Spinal cord (tissue), 10 donors: ENCODE data around the gene LIG1. TPM values are rescaled to one million over a fixed set of nuclear protein-coding genes. Genes with fewer than 3 reads are reported as not detected.
A peak's percentile ranks its signal among the peaks of the same experiment; 100 is the strongest.
"Not testable (repeated sequence)": the region's sequence is repeated elsewhere in the genome, so short reads cannot be mapped to it uniquely, and the experiment has no call there.

ENCODE experiments used
- DNase-seq, 6 donors: peaks; one replicate each; pipeline versions ENCODE4 v3.0.0 to v3.0.0-alpha.2; 2013 to 2015; ENCODE audit warnings: low spot score in 6 of 6, low read depth in 4 of 6
- H3K27ac ChIP-seq: one replicate; pipeline ENCODE4 v1.5.1; 2013; ENCODE audit warnings: low read depth, low read length, control low read depth
- H3K27me3 ChIP-seq: one replicate; pipeline ENCODE4 v1.6.1; 2013; ENCODE audit warnings: low read length; ENCODE audit not compliant: control insufficient read depth, insufficient read depth
- H3K36me3 ChIP-seq: one replicate; pipeline ENCODE4 v1.6.1; 2013; ENCODE audit warnings: low read length; ENCODE audit not compliant: control insufficient read depth, insufficient read depth
- H3K4me1 ChIP-seq: one replicate; pipeline ENCODE4 v1.6.1; 2013; ENCODE audit warnings: low read length; ENCODE audit not compliant: control insufficient read depth, insufficient read depth
- H3K4me3 ChIP-seq: one replicate; pipeline ENCODE4 v1.5.1; 2013; ENCODE audit warnings: low read depth, low read length, control low read depth
- H3K9me3 ChIP-seq: one replicate; pipeline ENCODE4 v1.6.1; 2013; ENCODE audit warnings: low read length; ENCODE audit not compliant: control insufficient read depth, insufficient read depth
- WGBS: methylation state at CpG from one replicate; pipeline ENCODE4 v1.1.5; 2013; ENCODE audit warnings: missing lambda C conversion rate; ENCODE audit not compliant: insufficient coverage; 5-methylcytosine and 5-hydroxymethylcytosine counted together
- polyA plus RNA-seq, 2 donors: library from polyadenylated mRNA; unstranded; fragments of 120-200 nt; gene quantifications; one replicate each; pipeline ENCODE4 v1.2.1, GENCODE V29; 2013; ENCODE audit not compliant: insufficient read length in 2 of 2
- total RNA-seq, 2 donors: library from RNA; depleted of rRNA in 1 of 2; stranded (reverse); fragments of 120-200 nt in 1 of 2; fragments of >200 nt in 1 of 2; gene quantifications; one replicate each; pipeline versions ENCODE4 v1.2.3 to v1.2.4, GENCODE V29; 2013 to 2014
- donor health status: healthy.

The LIG1 gene
- total and polyA plus RNA-seq, 4 donors: 21.7 to 75.7 (median 51.2) TPM

DNA sequence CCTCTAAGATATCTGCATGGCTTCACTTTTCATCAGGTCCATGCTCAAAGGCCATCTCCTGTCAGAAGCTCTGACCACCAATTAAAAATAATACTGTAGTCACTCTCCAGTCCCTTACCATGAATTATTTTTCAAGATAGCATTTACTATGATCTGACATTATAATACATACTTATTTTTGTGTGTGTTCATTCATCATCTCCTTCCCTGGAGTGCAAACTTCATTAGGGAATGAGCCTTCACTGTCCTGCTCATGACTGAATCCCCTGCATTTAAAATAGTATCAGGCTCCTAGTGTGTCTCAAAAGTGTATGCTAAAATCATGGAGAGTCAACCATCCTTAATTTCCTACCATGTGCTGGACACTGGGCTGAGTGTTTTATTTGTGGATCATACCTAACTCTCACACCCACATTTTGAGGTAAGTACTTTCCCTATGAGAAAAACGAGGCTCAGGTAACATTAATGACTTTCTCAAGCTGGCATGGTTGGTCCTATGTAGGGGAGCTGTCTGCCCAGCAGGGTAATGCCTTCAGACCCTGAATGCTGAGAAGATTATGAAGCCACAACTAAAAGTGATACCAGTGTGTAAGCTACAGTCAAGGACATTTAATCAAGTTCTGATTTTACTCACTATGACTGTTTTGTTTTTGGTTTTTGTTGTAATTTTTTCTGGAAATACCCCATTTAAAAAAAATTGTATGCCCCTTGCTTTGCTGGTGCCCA, 75.9 kb downstream of the LIG1 start:
- Histone ChIP-seq H3K36me3 (peaks cover 12% of the 10 kb centered on the region), H3K9me3 (no peaks in the 10 kb centered on the region)
- no CpG with 5 or more reads among the region's 1 CpG for WGBS

DNA sequence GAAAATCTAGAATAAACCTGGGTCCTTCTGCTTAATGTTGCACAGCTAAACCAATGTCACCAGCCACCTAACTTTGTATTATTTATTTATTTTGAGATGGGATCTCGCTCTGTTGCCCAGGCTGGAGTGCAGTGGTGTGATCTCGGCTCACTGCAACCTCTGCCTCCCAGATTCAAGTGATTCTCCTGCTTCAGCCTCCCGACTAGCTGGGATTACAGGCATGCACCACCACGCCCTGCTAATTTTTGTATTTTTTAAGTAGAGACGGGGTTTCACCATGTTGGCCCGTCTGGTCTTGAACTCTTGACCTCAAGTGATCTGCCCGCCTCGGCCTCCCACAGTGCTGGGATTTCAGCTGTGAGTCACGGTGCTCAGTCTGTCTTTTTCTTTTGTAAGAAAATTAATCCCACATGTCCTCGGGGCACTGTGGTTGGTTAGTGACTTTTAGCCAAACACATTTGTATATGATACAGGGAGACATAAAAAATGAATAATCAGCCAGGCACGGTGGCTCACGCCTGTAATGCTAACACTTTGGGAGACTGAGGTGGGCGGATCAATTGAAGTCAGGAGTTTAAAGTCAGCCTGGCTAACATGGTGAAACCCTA, 78.9 kb downstream of the LIG1 start:
- not testable (repeated sequence) for H3K4me3 ChIP-seq, H3K4me1 ChIP-seq, H3K9me3 ChIP-seq, DNase-seq, H3K36me3 ChIP-seq, H3K27ac ChIP-seq, H3K27me3 ChIP-seq
- 68% methylated on average over 5 of the region's 13 CpGs for WGBS

More for the DNA sequence above, 75.9 kb downstream of the LIG1 start:
- no peak for DNase-seq
- H3K4me1 ChIP-seq: no peaks in the 10 kb centered on the region
- no peak overlapping the region for H3K4me3 ChIP-seq
- H3K27me3 ChIP-seq: no peaks in the 10 kb centered on the region
- H3K27ac ChIP-seq: no peak overlapping the region

DNA sequence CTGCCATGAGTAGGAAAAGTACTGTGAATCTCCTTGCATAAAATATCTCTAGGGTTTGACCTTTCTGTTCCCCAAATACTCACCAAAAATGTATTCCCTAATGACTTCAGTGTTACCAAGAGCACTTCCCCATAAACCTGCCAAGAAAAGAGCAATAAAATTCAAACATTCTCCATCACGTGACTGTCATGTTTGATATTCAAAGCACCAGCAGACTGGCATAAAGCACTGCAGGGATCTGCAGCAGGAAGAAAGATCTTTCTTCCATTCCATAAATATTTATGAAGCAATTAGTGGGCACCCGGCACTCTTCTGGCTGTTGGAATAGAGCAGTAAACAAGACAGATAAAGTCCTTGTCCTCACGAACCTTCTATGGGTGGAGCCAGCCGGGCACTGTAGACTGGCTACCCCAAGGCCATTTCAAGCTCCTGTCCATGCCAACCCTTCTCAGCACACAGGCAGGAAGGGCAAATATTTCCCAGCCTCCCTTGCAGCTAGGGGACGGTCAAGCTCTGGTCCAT, 79.8 kb downstream of the LIG1 start:
- peaks cover 6% of the 10 kb centered on the region for H3K36me3 ChIP-seq
- no peak overlapping the region for H3K27ac ChIP-seq
- no peak overlapping the region for H3K4me3 ChIP-seq
- peak in 2 of 6 donors; percentile 41 to 86 for DNase-seq
- H3K9me3 ChIP-seq: no peaks in the 10 kb centered on the region
- no peaks in the 10 kb centered on the region for H3K4me1 ChIP-seq
- 45% methylated on average over 3 of the region's 5 CpGs for WGBS
- no peaks in the 10 kb centered on the region for H3K27me3 ChIP-seq

DNA sequence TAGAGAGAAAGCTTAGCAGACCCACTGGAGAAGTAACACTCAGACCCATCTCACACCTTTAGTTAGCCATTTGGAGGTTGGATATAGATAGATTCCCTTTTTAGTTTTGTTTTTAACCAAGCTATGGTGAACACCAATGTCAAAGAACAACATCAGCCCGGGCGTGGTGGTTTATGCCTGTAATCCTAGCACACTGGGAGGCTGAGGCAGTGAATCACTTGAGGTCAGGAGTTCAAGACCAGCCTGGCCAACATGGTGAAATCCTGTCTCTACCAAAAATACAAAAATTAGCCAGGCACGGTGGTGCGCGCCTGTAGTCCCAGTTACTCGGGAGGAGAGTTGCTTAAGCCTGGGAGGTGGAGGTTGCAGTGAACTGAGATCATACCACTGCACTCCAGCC, 81.2 kb downstream of the LIG1 start:
- H3K4me1 ChIP-seq, DNase-seq, H3K9me3 ChIP-seq, H3K27ac ChIP-seq, H3K27me3 ChIP-seq, H3K36me3 ChIP-seq, H3K4me3 ChIP-seq: not testable (repeated sequence)
- WGBS: no CpG with 5 or more reads among the region's 6 CpGs

DNA sequence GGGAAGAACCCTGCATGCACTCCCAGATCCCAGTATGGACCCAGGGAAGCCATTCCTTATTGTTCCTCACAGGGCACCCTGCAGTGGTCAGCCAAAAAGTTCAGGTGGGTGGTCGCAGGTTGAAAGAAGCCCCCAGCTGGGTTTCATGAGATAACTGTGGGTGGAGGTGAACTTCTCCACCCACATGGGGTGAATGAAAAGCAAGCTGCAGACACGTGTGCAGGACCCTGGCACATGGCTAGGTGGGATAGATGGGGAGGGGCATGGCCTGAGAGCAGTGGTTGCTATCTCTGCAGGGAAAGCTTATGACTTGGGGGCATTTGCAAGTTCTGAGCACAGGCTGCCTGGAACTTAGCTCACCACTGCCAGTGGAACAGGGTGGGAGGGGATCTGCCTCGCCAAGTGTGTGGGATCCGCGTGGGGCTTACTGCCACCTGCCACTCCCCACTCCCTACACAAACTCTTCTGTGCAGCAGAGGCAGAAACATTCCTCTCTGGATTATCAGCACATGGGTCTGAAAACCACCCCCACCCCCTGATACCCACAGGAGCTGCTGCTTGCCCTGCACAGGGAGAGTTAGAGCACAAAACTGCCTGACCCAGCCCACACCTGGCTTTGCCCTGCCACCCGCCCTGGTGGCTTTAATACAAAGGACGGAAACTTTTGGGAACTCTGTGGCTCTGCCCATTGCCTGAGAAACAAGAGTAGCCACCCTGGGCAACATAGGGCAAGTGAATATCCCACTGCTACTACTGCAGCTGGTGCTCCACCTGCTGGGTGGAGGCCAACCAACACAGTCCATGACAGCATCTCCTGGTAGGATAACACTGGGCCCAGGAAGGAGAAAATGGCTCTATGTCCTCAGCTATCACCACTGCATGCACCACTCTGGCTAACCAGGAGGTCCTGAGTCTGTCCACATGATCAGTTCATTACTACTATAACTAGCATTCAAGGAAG, 84.0 kb downstream of the LIG1 start:
- no peaks in the 10 kb centered on the region for H3K27me3 ChIP-seq
- no peak overlapping the region for H3K27ac ChIP-seq
- 88% methylated on average over 4 of the region's 7 CpGs for WGBS
- H3K36me3 ChIP-seq: no peaks in the 10 kb centered on the region
- no peaks in the 10 kb centered on the region for H3K4me1 ChIP-seq
- H3K4me3 ChIP-seq: no peak overlapping the region
- DNase-seq: no peak
- H3K9me3 ChIP-seq: no peaks in the 10 kb centered on the region

DNA sequence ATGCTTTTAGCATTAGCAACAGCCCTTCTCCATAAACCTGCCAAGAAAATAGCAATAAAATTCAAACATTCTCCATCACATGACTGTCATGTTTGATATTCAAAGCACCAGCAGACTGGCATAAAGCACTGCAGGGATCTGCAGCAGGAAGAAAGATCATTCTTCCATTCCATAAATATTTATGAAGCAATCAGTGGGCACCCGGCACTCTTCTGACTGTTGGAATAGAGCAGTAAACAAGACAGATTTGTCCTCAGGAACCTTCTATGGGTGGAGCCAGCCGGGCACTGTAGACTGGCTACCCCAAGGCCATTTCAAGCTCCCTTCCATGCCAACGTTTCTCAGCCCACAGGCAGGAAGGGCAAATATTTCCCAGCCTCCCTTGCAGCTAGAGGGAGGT, 85.1 kb downstream of the LIG1 start:
- peak in 2 of 6 donors; percentile 7 to 85 for DNase-seq
- no peak overlapping the region for H3K27ac ChIP-seq
- H3K4me3 ChIP-seq: no peak overlapping the region
- 10% methylated on average over 2 of the region's 3 CpGs for WGBS
- no peaks in the 10 kb centered on the region for H3K9me3 ChIP-seq
- no peaks in the 10 kb centered on the region for H3K4me1 ChIP-seq
- no peaks in the 10 kb centered on the region for H3K36me3 ChIP-seq
- H3K27me3 ChIP-seq: no peaks in the 10 kb centered on the region

DNA sequence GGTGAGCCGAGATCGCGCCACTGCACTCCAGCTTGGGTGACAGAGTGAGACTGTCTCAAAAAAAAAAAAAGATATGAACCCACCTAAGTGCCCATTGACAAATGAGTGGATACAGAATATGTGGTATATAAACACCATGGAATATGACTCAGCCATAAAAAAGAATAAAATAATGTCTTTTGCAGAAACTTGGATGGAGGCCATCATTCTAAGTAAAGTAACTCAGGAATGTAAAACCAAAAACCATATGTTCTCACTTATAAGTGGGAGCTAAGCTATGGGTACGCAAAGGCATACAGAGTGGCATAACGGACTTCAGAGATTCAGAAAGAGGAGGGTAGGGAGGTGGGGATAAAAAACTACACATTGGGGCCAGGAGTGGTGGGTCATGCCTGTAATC, 89.0 kb downstream of the LIG1 start:
- H3K27me3 ChIP-seq: no peaks in the 10 kb centered on the region
- WGBS: 96% methylated on average over 2 of the region's 5 CpGs
- H3K9me3 ChIP-seq: peaks cover 2% of the 10 kb centered on the region
- H3K36me3 ChIP-seq: no peaks in the 10 kb centered on the region
- no peak overlapping the region for H3K4me3 ChIP-seq
- no peak overlapping the region for H3K27ac ChIP-seq
- DNase-seq: no peak
- H3K4me1 ChIP-seq: no peaks in the 10 kb centered on the region

DNA sequence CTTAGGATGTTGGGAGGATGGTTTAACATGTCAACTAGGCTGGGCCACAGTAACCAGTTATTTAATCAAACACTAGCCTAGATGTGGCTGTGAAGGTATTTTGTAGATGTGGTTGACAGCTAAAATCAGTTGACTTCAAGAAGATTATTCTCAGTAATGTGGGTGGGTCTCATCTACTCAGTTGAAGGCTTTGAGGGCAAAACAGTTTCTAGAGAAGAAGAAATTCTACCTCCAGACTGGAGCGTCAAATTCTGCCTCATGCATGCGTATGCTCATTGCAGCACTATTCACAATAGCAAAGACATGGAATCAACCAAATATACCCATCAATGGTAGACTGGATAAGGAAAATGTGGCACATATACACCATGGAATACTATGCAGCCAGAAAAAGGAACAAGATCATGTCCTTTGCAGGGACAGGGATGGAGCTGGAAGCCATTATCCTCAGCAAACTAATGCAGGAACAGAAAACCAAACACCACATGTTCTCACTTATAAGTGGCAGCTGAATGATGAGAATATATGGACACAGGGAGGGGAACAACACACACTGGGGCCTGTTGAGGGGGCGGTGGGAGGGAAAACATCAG, 99.9 kb downstream of the LIG1 start:
- not testable (repeated sequence) for H3K4me3 ChIP-seq, DNase-seq, H3K27me3 ChIP-seq, H3K36me3 ChIP-seq, H3K9me3 ChIP-seq, H3K4me1 ChIP-seq, H3K27ac ChIP-seq
- 100% methylated on average over 2 of the region's 3 CpGs for WGBS

DNA sequence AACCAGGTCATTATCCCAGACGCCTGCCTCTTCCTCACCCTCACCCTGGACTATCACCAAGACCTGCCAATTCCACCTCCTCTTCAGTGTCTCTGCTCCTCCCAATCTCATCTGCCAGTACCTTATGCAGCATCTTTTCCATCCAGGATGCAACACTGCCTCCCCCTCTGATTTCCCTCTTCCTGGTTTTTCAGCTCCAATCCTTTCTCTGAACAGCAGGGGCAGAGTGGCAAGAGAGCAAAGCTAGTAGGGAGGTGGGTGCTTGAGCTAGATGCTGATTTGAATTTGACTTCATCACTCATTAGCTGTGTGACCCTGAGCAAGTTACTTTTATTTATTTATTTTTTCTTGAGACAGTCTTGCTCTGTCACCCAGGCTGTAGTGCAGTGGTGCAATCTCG, 100.7 kb downstream of the LIG1 start:
- no peak for DNase-seq
- Histone ChIP-seq H3K27me3 (no peaks in the 10 kb centered on the region), H3K36me3 (no peaks in the 10 kb centered on the region), H3K4me3 (no peak overlapping the region), H3K9me3 (no peaks in the 10 kb centered on the region), H3K4me1 (no peaks in the 10 kb centered on the region), H3K27ac (no peak overlapping the region)
- WGBS: 82% methylated on average over 2 of the region's 2 CpGs
